ENCODE data around the gene TTF2.

DNA sequence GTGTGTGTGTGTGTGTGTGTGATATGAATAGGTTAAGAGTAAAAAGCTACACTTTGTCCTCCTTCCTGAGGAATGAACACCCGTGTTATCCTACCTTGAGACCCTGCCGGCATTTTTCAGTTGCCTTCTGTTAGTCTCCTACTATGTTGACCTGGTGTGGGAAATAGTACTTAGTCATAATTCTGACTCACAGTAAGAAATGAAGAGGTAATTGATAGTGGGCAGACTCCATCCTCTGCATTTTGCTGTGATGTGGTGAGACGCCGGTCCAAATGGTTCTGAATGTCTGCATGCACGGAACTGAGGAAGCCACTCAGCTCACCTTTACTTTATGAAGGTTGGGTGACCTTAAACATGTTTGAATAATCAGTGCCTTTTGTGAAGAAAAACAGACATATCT is 45.9 kb upstream of the TTF2 start:
- TF ChIP-seq, protein P1, sequence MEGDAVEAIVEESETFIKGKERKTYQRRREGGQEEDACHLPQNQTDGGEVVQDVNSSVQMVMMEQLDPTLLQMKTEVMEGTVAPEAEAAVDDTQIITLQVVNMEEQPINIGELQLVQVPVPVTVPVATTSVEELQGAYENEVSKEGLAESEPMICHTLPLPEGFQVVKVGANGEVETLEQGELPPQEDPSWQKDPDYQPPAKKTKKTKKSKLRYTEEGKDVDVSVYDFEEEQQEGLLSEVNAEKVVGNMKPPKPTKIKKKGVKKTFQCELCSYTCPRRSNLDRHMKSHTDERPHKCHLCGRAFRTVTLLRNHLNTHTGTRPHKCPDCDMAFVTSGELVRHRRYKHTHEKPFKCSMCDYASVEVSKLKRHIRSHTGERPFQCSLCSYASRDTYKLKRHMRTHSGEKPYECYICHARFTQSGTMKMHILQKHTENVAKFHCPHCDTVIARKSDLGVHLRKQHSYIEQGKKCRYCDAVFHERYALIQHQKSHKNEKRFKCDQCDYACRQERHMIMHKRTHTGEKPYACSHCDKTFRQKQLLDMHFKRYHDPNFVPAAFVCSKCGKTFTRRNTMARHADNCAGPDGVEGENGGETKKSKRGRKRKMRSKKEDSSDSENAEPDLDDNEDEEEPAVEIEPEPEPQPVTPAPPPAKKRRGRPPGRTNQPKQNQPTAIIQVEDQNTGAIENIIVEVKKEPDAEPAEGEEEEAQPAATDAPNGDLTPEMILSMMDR (IDR thresholded peaks at IDR 0.05), result no peak
- TF ChIP-seq POLR2A (IDR thresholded peaks at IDR 0.05), result no peak
